SHP77 treated with DMSO at 0.1 percent for 48 hours (cell line): ENCODE data around the gene SFXN1.
A peak's percentile ranks its signal among the peaks of the same experiment; 100 is the strongest.
"Not testable (repeated sequence)": the region's sequence is repeated elsewhere in the genome, so short reads cannot be mapped to it uniquely, and the experiment has no call there.

Experiments
- DNase-seq: peaks from one replicate; lab custom pipeline; 2025; lab: John Stamatoyannopoulos, UW

Gene SFXN1

DNA sequence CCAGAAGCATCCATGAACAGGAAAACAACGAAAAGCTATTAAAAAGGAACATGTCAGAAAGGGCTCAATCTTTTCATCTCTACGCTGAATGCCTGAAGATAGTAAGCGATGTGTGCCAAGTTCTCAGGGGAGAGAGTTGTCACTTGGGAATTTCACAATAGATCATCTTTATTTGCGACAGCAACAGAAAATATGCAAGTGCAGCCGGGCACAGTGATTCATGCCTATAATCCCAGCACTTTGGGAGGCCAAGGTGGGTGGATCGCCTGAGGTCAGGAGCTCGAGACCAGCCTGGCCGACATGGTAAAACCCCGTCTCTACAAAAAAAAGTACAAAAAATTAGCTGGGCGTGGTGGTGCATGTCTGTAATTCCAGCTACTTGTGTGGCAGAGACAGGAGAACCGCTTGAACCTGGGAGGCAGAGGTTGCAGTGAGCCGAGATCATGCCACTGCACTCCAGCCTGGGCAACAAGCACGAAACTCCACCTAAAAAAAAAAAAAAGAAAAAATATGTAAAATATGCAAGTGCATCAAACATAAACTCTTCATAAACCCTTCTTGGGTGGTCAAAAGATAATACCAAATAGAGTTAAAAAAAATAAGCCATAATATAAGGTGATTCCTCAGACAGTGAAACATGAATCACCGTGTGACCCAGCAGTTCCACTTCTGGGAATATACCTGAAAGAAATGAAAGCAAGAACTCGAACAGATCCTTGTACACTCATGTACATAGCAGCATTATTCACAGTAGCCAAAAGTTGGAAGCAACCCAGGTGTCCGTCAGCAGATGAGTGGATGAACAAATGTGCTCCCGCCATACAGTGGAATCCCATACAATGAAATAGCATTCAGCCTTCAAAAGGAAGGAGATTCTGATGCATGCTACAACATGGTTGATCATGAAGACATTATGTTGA is 16.2 kb downstream of the SFXN1 start:
- DNase-seq, result no peak

DNA sequence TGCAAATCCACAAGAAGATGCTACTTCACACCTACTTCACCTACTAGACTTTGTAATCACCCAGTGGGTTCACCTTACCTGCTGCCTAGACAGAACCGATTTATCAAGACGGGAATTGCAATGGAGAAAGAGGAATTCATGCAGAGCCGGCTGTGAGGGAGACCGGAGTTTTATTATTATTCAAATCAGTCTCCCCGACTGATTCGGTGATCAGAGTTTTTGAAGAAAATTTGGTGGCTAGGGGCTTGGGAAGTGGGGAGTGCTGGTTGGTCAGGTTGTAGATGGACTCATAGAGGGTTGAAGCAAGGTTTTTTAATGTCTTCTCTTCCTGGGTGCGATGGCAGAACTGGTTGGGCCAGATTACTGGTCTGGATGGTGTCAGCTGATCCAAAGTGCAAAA is 23.4 kb downstream of the SFXN1 start:
- no peak for DNase-seq

DNA sequence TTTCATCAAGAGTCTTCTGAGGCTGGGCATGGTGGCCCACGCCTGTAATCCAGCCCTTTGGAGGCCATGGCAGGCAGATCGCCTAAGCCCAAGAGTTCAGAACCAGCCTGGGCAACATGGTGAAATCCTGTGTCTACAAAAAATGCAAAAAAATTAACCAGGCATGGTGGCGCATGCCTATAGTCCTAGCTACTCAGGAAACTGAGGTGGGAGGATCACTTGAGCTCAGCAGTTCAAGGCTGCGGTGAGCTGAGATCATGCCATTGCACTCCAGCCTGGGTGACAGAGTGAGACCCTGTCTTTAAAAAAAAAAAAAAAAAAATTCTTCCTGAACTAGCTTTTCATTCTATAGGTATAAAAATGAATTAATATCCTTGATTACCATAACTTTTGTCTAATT is 29.3 kb downstream of the SFXN1 start:
- DNase-seq, result not testable (repeated sequence)

DNA sequence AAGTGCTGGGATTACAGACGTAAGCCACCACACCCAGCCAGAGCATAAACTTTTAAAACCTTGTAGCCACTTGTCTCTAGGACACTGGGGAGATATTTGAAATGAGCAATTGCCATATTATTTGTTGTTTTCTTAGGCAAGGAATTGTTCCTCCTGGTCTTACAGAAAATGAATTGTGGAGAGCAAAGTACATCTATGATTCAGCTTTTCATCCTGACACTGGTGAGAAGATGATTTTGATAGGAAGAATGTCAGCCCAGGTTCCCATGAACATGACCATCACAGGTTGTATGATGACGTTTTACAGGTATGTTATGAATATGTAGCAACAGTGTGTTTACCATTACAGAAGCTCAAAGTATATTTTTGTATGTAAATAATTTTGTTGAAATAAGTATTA is 30.5 kb downstream of the SFXN1 start:
- no peak for DNase-seq

DNA sequence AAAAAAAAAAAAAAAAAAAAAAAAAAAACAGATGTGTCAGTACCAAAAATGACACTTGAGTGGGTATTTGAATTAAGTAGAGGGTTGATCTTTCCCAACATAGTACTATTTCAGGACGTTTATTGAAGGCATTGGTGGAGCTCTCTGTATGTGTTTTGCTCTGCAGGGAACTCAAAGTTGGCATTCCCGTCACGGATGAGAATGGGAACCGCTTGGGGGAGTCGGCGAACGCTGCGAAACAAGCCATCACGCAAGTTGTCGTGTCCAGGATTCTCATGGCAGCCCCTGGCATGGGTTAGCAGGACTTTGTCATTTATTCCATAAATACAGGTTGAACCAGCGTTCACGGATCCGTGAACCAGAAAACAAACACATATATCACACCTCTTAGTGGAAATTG is 34.9 kb downstream of the SFXN1 start:
- DNase-seq, result no peak

DNA sequence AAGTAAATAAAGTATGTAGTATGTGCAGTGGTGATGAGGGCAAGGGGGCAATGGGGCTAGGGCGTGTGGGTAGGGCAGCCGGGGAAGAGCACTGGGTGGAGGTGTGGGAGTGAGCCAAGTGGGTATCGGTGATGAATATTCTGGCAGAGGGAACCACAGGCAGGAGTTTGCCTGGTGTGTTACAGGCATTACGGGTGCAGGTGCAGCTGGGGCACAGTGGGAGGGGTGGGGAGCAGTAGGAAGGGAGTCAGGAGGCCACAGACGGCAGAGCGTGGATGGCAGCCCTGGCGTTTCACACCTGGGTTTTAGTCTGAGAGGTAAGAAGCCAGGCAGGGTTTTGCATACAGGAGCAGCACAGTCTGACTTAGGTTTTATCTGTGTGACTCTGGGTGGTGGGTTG is 35.4 kb downstream of the SFXN1 start:
- DNase-seq, result no peak

DNA sequence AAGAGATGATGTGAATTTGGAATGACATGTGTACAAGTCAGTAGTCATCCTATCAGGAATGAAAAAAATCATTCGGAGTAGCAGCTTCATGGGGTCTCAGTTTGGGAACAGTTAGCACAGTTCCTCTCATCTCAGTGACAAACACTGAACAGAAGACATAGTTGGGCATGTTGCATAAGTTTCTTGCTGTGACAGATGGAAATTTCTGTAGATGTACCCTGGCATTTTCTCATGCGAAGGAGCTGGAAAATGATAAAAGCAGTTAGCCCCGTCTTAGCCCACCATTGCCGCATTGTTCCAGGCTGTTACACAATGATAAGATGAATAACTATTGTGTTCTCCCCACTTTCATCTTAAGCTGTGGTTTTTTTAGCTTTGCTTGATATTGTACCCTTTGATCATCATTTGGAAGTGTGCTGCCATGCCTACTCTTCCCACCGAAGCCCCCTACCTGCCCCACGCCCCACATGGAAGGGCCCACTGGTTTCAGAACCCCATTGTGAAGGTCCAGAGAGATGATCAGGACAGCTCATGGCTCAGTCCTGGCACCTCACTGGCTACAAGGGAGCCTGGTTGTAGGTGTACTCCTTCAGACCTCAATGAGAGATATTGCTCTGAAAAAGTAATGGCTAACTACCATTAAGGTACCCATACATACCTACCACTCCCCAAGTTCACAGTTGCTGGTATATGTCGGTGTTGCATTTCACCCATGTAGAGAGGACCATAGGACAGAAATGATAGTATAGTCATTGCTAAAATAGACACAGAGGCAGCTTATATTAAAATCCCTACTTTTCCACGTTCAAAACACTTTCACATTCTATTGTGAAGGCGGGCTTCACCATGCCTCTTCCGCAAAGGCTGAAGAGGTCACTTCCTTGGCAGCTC is 38.8 kb downstream of the SFXN1 start:
- no peak for DNase-seq

DNA sequence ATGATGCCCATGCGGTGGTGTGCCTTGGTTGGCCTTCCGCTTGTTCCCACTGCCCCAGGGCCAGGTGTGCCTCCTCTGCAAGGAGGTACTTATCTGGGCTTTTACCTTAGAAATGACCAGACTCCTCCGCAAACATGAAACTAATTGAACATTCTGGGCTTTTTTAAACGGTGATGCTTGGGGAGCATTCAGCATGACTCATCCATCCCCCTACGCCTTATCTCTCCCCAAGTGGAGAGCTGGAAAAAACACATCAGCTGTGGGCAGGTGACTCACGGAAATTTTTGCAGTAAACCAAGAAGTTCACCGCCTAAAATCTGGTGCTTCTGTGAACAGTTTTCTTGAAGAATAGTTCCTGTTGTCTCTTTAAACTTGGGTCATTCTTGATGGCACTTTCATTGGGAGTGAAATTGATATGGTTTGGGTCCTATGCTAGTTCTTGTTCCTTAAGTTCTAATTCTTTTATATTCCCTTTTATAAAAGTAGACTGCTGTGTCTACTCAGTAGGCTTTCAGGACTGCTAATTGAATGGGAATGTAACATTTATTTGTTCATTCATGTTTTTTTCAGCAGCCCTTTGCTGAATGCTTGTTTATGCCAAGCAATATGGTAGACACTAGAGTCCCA is 39.6 kb downstream of the SFXN1 start:
- no peak for DNase-seq

DNA sequence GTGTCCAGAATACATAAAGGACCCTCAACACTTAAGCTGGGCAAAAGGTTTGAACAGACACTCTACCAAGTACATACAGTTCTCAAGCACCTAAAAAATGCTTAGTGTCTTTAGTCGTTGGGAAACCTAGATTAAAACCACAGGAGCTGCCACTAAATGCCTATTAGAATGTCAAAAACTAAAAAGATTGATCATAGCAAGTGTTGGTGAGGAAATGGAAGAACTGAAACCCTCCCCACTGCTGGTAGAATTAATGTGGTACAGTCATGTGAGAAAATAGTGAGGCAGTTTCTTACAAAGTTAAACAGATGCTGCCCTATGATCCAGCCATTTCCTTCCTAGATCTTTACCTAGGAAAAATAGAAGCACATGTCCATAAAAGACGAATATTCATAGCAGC is 40.6 kb downstream of the SFXN1 start:
- DNase-seq, result no peak

DNA sequence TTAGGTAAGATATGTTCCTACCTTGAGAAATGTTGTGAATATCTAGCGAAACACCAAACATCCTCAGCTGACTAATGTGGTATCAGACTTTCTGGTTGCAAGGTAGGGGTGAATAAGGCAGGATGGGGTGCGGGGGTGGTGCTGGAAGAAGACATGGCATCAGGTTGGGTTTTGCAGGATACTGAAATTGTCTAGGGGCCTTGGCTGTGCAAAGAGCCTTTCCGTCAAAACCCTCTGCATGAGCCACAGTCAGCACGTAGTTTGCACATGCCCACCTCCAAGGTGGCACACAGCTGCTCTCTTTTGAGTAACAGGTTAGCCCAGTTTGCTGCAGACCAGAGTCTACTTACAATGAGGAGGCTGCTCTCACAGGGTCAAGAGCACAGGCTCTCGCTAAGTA is 42.0 kb downstream of the SFXN1 start:
- DNase-seq, result no peak

DNA sequence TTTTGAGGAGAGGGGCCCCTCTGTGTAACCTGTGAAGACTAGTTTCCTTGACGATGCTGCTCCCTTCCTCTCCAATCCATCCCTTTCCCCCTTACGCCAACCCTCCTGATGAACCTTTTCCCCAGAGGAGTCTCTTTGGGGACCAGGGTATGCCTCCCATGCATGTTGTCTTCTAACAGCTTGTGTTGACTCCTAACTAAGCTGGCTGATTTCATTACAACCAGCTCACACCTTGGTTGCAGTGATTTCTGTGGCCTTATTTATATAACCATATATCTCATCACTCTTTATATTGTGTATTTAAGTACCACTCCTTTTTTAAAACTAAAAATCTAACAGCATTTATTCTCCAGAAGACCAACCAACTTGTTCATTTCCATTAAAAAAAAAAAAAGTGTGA is 42.5 kb downstream of the SFXN1 start:
- no peak for DNase-seq

DNA sequence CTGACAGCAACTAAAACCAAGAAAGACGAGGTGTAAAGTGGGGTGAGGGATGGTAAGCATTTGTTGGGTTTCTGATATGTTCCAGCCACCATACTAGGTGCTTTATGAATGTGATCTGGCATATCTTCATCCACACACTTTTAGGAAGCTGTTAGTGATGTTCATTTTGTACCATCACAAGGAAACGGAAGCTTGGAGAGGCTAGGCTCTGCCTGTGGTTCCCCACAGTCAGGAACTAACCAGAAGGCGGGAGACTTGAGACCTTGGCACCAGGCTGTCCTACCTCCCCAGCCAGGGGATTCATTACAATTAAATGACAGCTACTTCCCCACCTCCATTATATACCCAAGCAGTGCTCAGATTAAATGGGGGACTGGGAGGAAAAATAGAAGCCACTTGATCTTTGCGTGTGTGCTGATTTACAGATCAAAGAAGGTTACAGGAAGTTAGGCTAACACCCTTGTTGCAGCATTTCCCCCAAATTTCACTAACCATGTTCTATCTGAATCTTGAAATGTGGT is 43.0 kb downstream of the SFXN1 start:
- no peak for DNase-seq

DNA sequence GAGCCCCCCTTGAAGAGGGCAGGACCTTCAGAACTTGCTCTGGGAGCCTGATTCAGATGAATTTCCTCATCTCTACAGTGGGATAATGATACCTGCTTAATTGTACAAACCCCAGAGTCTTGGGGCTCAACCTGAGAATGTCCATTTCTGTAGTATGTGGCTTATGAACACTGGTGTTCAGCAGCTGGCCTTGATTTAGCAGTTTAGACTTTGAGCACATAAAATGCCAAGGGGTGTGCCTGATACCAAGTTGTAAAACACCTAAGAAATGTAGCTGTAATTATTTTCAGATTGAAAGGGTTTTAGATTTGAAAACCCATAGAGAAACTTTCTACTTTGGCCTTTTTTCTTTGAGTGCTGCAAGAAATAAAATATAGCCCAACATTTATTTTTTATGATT is 44.9 kb downstream of the SFXN1 start:
- no peak for DNase-seq

DNA sequence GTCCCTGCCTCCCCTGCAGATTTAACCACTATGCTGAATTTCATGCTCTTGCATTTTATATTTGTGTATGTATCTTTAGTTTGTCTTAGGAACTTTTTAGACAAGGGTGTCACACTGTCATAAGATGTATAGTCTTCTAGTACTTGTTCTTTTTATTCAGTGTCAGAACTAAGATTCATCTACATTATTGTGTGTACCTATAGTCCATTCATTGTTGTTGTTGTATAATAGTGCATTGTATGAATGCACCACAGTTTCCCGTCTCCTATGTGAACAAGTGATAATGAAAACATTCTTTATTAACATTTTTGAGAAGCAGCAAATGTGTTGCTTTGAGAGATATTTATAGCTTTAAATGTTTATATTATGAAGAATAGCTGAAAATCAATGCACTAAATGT is 45.9 kb downstream of the SFXN1 start:
- DNase-seq, result no peak

DNA sequence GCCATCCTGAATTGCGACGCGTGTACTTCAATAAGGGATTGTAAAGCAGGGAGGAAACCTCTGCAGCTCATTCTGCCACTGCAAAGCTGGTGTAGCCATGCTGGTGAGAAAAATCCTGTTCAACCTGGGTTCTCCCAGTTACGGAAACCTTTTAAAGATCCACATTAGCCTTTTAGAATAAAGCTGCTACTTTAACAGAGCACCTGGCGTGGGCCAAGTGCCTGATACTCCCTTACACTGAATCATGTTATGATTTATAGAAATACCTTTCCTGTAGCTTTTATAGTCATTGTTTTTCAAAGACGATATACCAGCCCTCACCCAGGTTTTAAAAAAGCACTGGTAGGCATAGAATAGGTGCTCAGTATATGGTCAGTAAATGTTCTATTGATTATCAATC is 48.3 kb downstream of the SFXN1 start:
- no peak for DNase-seq

DNA sequence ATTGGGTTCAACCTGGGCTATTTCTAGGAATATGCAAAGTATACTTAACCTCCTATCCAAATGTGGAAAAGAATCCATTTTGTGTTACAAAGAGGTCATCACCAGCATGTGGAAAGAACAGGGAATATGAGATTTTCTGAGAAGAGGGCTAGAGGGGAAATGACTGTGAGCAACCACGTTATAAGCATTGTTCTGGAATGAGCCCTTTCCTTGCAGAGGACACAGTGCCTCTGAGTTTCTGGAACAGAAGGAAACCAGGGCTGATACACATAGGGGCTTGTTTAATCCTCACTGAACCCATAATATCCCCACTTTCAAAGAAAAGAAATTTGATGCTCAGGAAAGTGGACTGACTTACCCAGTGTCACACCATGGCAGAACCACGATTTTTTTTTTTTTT is 53.0 kb downstream of the SFXN1 start:
- no peak for DNase-seq

DNA sequence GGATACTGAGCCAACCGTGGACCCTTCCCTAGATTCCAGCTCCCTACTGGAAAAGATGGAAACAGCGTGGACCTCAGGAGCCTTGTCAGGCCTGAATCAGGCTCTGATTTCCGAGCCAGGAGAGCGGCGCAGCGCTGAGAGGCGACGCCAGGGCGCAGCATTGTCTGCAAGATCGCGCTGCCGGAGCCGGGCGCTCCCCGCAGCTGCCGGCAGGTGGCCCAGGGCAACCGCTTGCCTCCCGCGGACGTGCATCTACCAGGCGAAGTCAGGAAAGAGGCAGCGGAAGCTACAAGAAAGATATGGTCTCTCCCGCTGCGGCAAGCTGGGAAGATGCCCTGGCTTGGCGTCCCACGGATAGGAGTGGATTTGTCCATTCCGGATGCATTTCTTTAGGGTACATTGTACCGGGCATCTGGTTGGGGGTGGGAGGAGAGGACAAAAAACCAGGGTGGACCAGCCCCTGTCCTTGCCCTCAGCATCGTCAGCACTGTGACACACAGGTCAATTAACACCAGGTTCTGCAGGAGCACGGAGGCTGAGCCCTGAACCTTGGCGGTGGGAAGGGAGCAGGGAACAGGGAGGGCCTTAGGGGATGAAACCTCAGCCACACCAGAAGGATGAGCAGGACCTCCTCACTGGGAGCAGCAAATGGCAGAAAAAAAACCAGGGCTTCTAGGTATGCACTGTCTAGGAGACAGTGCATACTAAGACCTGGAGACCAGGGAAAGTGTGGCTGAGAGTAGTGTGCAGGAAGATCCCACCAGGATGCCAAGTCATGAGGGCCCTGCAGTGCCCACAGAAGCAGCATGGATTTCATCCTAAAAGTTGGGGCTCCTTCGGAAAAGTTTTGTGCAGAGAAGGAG is 55.9 kb downstream of the SFXN1 start:
- peak; percentile 17 for DNase-seq

DNA sequence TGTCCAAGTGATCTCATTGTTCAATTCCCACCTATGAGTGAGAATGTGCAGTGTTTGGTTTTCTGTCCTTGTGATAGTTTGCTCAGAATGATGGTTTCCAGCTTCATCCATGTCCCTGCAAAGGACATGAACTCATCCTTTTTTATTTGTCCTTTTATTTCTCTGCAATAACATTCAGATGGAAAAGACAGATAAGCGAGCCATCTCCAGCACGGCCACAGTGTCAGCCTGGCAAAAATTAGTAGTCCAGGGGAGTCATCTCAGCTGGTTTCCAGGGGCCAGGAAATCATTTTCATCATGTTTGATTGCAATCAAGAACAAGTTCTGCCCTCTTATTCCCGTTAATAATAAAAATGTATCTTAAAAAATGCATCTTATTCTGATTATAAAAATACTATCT is 57.0 kb downstream of the SFXN1 start:
- DNase-seq, result not testable (repeated sequence)

DNA sequence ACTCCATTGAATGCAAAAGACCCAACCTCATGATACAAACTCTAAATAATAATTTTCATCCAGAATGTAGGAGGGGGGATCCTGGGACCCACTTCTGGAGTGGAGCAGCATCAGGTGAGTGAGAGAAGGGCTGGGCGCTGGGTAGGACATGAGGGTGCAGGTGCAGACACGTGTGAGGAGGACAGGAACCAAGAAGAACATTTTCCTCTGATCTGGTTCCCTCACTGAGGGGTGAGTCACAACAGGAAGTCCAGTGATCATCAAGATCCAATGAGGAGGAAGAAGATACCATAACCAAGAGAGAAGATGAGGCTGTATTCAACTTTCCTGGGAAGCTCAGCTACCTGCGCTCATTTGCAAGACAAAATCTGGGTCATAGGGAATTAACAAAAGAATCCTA is 57.4 kb downstream of the SFXN1 start:
- no peak for DNase-seq

DNA sequence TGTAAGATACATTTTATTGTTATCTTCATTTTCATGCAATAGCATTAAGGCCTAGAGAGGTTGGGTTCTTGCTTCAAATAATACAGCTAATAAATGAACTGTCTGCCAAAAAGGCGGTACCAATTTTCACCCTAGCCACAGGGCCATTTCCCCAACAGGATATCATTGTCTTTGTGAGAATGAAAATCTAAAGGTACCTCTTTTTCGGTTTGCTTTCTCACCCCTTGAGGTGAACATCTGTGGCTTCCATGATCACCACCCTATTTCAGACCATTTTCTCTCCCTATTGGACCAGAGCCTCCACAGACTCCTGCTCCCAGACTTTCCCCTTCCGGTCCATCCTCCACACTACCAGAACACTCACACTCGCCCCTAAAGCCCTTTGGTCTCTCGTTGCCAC is 60.2 kb downstream of the SFXN1 start:
- no peak for DNase-seq

DNA sequence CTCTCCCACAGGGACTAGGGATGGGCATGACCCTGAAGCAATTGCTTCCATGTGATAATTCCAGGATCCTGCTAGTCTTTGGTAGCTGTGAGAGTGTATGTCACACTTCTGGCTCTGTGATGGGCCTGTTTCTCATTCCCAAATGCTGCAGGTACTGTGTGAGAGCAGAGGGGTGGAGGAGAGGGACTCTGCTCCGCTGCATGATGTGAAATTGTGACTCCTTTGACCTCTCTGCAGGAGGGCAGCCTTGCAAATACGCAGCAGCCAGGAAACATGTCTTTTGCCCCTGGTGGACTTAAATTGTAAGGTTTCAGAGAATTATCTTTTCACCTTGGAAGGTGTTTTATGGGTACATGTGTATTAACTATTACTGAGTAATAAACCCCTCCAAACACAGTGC is 61.6 kb downstream of the SFXN1 start:
- no peak for DNase-seq

DNA sequence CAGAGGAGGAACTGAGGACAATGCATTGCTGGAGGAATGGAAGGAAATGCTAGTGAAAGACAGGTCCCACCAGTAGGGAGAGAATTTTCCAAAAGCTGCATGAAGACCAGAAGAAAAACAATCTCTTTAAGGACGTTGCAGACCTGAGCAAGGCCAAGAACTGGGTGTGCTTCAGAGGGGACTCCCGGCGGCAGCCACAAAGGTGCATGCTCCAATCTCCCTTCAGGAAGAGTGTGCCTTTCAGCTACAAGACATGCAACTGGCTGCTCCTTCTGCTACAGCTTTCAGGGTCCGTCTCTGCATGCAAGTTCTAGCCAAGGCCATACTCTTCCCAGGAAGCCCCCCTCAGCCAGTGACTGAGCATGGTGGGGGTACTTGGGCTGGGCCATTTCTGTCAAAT is 62.9 kb downstream of the SFXN1 start:
- DNase-seq, result no peak
